C4-2B (cell line): ENCODE data around the gene WEE1.

Experiments
- H3K27ac ChIP-seq: fragments of 450-650 bp; 2 replicates; pipeline ENCODE4 v1.5.1; 2017
- ZFX ChIP-seq: fragments of 450-650 bp; IDR thresholded peaks from 2 replicates; pipeline ENCODE4 v1.6.1; 2017
- TF ChIP-seq, protein P1 (sequence below): fragments of 450-650 bp; conservative IDR thresholded peaks from 2 replicates; pipeline ENCODE4 v1.5.1; 2017; ENCODE audit warnings: mild to moderate bottlenecking

Gene WEE1

DNA sequence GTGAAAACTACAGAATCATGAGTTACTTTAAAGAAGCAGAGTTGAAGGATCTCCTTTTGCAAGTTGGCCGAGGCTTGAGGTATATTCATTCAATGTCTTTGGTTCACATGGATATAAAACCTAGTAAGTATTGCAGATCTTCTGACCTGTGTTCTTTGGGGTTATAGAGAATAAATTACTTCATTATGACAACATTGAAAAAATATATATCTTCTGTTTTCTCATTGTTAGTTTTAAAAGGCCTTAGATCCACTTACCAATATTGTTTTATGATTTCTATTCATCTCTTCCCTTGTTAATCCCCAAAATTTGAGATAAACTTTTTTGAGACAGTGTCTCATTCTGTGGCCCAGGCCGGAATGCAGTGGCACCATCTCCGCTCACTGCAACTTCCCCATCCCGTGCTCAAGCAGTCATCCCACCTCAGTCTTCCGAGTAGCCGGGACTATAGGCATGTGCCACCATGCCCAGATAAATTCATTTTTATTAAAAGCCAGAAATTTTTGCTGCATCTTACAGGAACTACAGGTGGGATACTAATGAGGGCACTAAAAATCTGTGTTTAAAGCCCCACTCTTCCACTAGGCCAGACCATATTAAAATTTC lies 8.2 kb downstream of the WEE1 start:
- H3K27ac ChIP-seq: no peak overlapping the region
- TF ChIP-seq ZFX: no peak
- TF ChIP-seq, protein P1, sequence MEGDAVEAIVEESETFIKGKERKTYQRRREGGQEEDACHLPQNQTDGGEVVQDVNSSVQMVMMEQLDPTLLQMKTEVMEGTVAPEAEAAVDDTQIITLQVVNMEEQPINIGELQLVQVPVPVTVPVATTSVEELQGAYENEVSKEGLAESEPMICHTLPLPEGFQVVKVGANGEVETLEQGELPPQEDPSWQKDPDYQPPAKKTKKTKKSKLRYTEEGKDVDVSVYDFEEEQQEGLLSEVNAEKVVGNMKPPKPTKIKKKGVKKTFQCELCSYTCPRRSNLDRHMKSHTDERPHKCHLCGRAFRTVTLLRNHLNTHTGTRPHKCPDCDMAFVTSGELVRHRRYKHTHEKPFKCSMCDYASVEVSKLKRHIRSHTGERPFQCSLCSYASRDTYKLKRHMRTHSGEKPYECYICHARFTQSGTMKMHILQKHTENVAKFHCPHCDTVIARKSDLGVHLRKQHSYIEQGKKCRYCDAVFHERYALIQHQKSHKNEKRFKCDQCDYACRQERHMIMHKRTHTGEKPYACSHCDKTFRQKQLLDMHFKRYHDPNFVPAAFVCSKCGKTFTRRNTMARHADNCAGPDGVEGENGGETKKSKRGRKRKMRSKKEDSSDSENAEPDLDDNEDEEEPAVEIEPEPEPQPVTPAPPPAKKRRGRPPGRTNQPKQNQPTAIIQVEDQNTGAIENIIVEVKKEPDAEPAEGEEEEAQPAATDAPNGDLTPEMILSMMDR: no peak

DNA sequence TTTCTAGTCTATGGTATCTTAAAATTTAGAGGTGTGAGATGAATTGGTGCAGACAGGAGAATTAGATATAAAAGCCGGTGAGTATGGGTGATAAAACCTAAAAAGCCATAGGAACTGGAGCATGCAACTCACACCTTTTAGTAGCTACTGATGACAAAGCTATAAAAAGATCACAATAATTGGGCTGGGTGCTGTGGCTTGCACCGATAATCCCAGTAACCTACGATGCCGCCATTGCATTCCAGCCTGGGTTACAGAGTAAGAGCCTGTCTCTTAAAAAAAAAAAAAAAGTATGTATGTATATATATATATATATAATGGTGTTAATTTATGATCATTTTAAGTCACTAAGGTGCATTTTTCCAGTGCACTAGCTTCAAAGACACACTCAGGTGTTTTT lies 17.2 kb downstream of the WEE1 start:
- H3K27ac ChIP-seq: no peak overlapping the region
- TF ChIP-seq, protein P1: no peak
- TF ChIP-seq ZFX: no peak

DNA sequence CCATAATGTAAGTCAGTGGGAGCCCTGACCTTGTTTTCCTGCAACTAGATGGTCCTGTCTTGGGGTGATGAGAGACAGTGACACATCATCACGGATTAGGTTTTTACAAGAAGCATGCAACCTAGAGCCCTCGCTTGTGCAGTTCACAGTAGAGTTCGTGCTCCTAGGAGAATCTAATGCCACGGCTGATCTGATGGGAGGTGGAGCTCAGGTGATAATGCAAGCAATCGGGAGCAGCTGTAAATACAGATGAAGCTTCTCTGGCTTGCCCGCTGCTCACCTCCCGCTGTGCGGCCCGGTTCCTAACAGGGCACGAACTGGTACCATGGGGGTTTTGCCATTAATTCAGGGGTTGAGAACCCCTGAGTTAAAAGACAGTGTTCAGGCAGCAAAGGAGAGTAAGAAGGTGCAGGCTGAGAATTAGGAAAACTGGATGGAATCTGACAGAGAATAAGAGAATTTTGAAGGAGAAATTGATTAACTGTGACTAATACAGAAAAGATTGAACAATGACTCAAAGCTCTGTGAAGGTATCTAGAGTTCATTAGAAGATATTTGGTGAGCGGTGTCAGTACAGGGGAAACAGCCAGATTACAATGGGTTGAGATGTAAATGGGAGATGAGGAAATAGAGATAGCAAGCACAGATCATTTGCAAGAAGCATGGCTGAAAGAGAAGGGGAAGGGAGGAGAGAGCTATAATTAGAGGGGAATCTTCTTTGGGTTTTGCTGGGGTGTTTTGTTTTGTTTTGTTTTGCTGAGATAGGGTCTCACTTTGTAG lies 21.0 kb downstream of the WEE1 start:
- no peak overlapping the region for H3K27ac ChIP-seq
- TF ChIP-seq, protein P1: no peak
- no peak for TF ChIP-seq ZFX

DNA sequence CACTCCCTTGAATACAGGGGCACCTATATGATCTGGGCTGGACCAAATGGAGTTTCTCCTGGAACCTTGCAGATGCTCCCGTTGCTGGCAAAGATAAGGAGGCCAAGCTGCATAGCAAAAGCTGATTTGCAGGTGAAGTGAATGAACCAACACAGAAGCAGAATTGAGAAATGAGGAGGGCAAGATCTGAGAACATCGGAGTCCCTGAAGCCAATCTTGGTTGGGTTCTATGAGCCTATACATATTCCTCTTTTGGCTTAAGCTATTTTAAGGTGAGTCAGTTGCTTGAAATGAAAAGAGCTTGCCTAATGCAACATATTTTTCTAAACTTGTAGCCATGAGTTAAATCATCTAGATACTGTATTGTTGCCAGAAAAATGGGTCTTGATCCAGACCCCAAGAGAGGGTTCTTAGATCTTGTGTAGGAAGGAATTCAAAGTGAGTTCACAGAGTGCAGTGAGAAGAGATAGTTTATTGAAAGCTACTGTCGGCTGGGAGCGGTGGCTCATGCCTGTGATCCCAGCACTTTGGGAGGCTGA lies 23.5 kb downstream of the WEE1 start:
- no peak overlapping the region for H3K27ac ChIP-seq
- TF ChIP-seq, protein P1: no peak
- no peak for TF ChIP-seq ZFX

DNA sequence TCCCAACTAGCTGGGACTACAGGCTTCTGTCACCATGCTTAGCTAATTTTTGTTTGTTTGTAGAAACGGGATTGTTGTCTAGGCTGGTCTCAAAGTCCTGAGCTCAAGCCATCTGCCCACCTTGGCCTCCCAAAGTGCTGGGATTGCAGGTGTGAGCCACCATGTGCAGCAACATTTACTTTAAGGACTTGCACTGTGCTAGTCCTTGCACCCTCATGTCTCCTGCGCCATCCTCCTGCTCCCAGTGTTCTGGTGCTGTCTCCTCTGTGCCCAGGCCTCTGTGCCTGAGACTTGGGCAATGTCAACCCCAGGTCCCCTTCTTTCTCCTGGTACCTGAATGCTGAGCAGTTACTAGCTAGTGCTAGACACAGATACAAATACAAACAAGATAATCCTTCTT lies 26.7 kb downstream of the WEE1 start:
- no peak overlapping the region for H3K27ac ChIP-seq
- TF ChIP-seq, protein P1: no peak
- no peak for TF ChIP-seq ZFX

DNA sequence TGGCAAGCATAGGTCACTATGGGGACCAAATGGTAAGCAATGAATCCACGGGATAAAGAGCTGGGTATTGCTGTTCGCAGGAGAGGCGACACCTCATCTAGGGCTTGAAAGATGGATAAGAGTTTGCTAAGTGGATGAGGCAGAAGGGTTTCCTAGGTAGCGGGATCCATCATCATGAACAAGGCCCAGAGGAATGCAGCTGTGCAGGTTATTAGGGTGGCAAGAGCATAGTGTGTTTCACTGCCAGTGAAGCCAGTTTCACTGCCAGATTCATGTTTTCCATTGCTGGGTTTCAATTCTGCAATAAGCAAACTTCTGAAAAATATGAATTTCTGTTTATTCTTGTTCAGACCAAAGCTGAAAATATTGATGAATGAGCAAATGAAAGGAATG lies 27.2 kb downstream of the WEE1 start:
- TF ChIP-seq, protein P1: no peak
- no peak for TF ChIP-seq ZFX
- H3K27ac ChIP-seq: no peak overlapping the region
